Glutamatergic neuron (in vitro differentiated cells): ENCODE data around the gene CFDP1. TPM values are rescaled to one million over a fixed set of nuclear protein-coding genes. Genes with fewer than 3 reads are reported as not detected.
"Not testable (repeated sequence)": the region's sequence is repeated elsewhere in the genome, so short reads cannot be mapped to it uniquely, and the experiment has no call there.

Experiments used
- DNase-seq: peaks from one replicate; pipeline ENCODE4 v3.0.0; 2022
- H3K27ac Mint-ChIP-seq: one replicate; pipeline ENCODE4 v1.8.0; 2020; ENCODE audit warnings: mild to moderate bottlenecking, mixed read lengths, inconsistent platforms; ENCODE audit not compliant: unreplicated experiment
- H3K27me3 Mint-ChIP-seq: one replicate; pipeline ENCODE4 v1.8.0; 2020; ENCODE audit warnings: mild to moderate bottlenecking, moderate library complexity, mixed read lengths, inconsistent platforms; ENCODE audit not compliant: unreplicated experiment
- H3K36me3 Mint-ChIP-seq: one replicate; pipeline ENCODE4 v1.8.0; 2020; ENCODE audit warnings: mild to moderate bottlenecking, mixed read lengths, inconsistent platforms; ENCODE audit not compliant: unreplicated experiment
- H3K4me1 Mint-ChIP-seq: one replicate; pipeline ENCODE4 v1.8.0; 2020; ENCODE audit warnings: mild to moderate bottlenecking, low read depth, mixed read lengths, inconsistent platforms; ENCODE audit not compliant: unreplicated experiment
- H3K4me3 Mint-ChIP-seq: one replicate; pipeline ENCODE4 v1.8.0; 2020; ENCODE audit warnings: mild to moderate bottlenecking, mixed read lengths, inconsistent platforms; ENCODE audit not compliant: unreplicated experiment
- H3K9me3 Mint-ChIP-seq: one replicate; pipeline ENCODE4 v1.8.0; 2020; ENCODE audit warnings: mild to moderate bottlenecking, moderate library complexity, mixed read lengths, inconsistent platforms; ENCODE audit not compliant: unreplicated experiment
- total RNA-seq: library from RNA; stranded (reverse); fragmentation: NEBNext Ultra II Directional; extraction: Animal tissue kit (Norgen Biotek cat#: 25700); gene quantifications from one replicate; pipeline ENCODE4 v1.2.1, GENCODE V29; 2021; ENCODE audit not compliant: unreplicated experiment
- TF ChIP-seq, protein P1 (sequence below): fragments of 200-600 bp; sonication (generic); IDR thresholded peaks from one replicate; pipeline ENCODE4 v1.5.0; 2021; ENCODE audit not compliant: partially characterized antibody, unreplicated experiment

Gene CFDP1
- total RNA-seq, 1 donor from 2014 or later = 60.1 TPM

DNA sequence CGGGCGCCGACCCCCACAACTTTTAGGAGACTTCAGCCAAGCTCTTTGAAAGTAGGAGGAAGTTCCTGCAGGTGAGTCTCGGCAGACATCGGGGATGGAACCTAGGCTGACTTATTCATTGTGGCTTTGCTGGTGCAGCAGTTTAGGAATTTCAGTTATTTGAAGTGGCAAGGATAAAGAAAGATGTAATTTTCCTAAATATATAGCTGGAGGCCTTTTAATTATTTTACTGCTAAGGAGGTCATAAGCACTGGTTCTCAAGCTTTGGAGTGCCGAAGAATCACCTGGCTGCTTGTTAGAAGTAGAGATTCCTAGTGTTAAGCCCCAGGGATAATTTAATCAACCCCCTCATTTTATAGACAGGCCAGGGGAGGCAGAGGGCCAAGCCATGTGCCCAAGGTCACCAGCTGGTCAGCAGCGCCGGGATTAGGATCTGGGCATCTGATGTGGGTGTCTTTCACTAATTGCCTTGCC, 152.9 kb downstream of the CFDP1 start:
- no peak overlapping the region for H3K4me3 Mint-ChIP-seq
- TF ChIP-seq, protein P1, sequence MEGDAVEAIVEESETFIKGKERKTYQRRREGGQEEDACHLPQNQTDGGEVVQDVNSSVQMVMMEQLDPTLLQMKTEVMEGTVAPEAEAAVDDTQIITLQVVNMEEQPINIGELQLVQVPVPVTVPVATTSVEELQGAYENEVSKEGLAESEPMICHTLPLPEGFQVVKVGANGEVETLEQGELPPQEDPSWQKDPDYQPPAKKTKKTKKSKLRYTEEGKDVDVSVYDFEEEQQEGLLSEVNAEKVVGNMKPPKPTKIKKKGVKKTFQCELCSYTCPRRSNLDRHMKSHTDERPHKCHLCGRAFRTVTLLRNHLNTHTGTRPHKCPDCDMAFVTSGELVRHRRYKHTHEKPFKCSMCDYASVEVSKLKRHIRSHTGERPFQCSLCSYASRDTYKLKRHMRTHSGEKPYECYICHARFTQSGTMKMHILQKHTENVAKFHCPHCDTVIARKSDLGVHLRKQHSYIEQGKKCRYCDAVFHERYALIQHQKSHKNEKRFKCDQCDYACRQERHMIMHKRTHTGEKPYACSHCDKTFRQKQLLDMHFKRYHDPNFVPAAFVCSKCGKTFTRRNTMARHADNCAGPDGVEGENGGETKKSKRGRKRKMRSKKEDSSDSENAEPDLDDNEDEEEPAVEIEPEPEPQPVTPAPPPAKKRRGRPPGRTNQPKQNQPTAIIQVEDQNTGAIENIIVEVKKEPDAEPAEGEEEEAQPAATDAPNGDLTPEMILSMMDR = no peak
- peak overlapping the region; percentile 99 for H3K27ac Mint-ChIP-seq
- no peaks in the 10 kb centered on the region for H3K36me3 Mint-ChIP-seq
- DNase-seq = no peak
- peaks cover 34% of the 10 kb centered on the region for H3K4me1 Mint-ChIP-seq
- peaks cover 21% of the 10 kb centered on the region for H3K9me3 Mint-ChIP-seq
- peaks cover 25% of the 10 kb centered on the region for H3K27me3 Mint-ChIP-seq

DNA sequence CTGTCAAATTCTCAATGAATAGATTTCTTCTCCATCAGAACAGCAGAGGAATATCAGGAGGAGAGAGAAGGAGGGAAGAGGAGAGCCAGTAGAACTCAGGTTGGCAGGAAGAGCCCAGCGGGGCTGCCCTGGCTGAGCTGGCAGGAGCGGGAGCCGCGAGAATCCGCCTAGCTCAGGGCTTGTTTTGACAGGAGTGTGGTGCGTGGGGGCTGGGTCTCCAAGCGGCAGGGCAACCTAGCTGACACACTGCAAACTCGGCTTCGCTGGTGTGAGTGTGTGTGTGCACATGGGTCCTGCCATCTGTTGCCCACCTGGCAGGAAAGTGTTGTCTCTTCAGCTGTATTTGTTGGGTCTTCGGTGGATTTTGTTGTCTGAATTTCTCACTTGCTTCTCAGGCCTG, 154.0 kb downstream of the CFDP1 start:
- peak; percentile 62 for DNase-seq
- peak overlapping the region; percentile 99 for H3K27ac Mint-ChIP-seq
- TF ChIP-seq, protein P1 = no peak
- H3K4me1 Mint-ChIP-seq = peaks cover 34% of the 10 kb centered on the region
- H3K4me3 Mint-ChIP-seq = peak overlapping the region; percentile 74
- no peaks in the 10 kb centered on the region for H3K36me3 Mint-ChIP-seq
- H3K9me3 Mint-ChIP-seq = peaks cover 22% of the 10 kb centered on the region
- peaks cover 23% of the 10 kb centered on the region for H3K27me3 Mint-ChIP-seq

DNA sequence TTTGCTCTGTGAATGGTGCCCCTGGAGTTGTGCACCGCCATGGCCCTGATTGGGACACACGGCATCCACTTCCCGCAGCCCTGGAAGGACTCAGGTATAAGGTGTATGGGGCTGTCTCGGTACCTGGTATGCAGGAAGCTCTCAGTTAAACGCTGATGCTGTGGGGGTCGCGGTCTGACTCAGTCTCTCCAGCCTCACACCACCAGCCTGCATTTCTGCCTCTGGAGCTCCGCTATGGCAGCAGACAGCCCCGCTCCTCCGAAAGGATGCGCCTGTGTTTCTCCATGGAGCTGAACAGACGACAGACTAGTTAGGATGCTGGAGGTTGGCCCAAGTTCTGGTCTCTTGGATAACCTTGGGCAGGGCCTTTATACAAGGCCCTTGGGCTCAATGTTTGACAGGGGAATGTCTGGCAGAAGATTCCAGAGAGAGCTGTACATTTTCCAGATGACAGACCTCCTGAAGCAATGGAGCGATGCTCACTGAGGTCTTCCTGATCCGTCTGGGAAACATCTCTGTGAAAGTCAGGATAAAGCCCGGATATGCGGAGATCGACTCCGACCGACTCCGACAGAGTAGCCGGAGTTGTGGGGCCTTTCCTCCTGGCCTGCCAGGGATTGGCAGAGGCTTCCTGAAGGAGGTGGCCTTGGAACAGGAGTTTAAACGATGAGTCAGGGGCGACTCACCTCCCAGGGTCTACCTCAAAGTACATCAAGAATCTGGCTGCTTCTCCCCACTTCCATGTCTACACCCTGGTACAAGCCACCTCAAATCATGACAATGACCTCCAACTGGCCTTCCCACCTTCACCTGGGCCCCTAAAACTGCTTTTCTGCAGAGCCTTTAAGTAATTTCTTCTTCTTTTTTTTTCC, 160.0 kb downstream of the CFDP1 start:
- Mint-ChIP-seq H3K27me3 (peaks cover 1% of the 10 kb centered on the region), H3K4me3 (no peak overlapping the region), H3K36me3 (no peaks in the 10 kb centered on the region), H3K4me1 (peaks cover 6% of the 10 kb centered on the region), H3K9me3 (peaks cover 6% of the 10 kb centered on the region), H3K27ac (no peak overlapping the region)
- DNase-seq = no peak
- TF ChIP-seq, protein P1 = no peak

DNA sequence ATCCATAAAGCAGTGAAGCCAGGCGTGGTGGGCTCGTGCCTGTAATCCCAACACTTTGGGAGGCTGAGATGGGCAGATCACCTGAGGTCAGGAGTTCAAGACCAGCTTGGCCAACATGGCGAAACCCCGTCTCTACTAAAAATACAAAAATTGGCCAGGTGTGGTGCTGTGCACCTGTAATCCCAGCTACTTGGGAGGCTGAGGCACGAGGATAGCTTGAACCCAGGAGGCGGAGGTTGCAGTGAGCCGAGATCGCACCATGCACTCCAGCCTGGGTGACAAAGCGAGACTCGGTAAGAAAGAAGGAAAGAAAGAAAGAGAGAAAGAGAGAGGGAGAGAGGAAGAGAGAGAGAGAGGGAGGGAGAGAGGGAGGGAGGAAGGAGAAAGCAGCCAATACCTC, 160.7 kb downstream of the CFDP1 start:
- H3K9me3 Mint-ChIP-seq, DNase-seq, H3K27me3 Mint-ChIP-seq, H3K4me3 Mint-ChIP-seq, H3K27ac Mint-ChIP-seq, H3K36me3 Mint-ChIP-seq, H3K4me1 Mint-ChIP-seq: not testable (repeated sequence)

DNA sequence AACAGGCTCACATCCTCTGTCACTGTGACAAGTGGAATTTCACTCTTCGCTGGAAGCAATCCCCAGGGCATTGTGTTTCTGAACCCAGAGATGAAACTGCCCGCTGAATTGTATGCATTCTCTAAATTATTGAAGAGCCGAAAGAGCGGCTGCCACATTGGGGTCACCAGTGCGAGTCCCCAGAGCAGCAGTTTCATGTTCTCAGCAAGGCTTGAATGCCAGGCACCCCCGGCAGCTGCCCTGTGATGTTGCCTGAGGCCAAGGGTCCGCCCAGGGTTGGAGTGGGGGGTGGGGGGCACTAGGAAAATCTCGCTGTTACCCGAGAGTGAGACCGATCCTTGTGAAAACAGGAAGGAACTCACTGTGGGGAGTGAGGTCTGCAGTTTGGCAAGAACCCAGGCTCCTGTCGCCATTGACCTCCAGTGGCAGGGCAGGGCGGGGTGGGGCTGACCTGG, 161.2 kb downstream of the CFDP1 start:
- Mint-ChIP-seq H3K27ac (no peak overlapping the region), H3K4me1 (peaks cover 10% of the 10 kb centered on the region)
- DNase-seq = no peak

More for the DNA sequence above, 161.2 kb downstream of the CFDP1 start:
- TF ChIP-seq, protein P1 = no peak
- Mint-ChIP-seq H3K36me3 (no peaks in the 10 kb centered on the region), H3K4me3 (no peak overlapping the region), H3K27me3 (peaks cover 1% of the 10 kb centered on the region), H3K9me3 (peaks cover 6% of the 10 kb centered on the region)
